ENCODE data around the gene ASPSCR1. TPM values are rescaled to one million over a fixed set of nuclear protein-coding genes. Genes with fewer than 3 reads are reported as not detected.

ASPSCR1 gene
- total RNA-seq, 1 experiment from 2014 or later, result 37.7 TPM

GRCh38 chr17:81935709-81936084, 41.7 kb upstream of the ASPSCR1 start:
- DNase-seq, result no peak
- Mint-ChIP-seq H3K27me3 (ENCODE audit: unreplicated experiment) (no peaks in the 10 kb centered on the region), H3K4me1 (ENCODE audit: low read depth, unreplicated experiment) (peaks cover 16% of the 10 kb centered on the region), H3K36me3 (ENCODE audit: insufficient read depth, unreplicated experiment) (peaks cover 70% of the 10 kb centered on the region), H3K9me3 (ENCODE audit: low read depth, unreplicated experiment) (no peaks in the 10 kb centered on the region), H3K27ac (ENCODE audit: unreplicated experiment) (no peak overlapping the region), H3K4me3 (ENCODE audit: low read depth, unreplicated experiment) (peak overlapping the region; percentile 84)
- no TSS peak for BruUV-seq (replicated peaks)
- TF ChIP-seq CTCF (IDR thresholded peaks at IDR 0.05; ENCODE audit: unreplicated experiment), result no peak
- intact Hi-C loops (cut with micrococcal nuclease; ENCODE audit: unreplicated experiment), result no loop called here
- CTCF ChIA-PET, result no interaction called here

GRCh38 chr17:81939218-81939617, 38.2 kb upstream of the ASPSCR1 start:
- Mint-ChIP-seq H3K27me3 (ENCODE audit: unreplicated experiment) (no peaks in the 10 kb centered on the region), H3K9me3 (ENCODE audit: low read depth, unreplicated experiment) (no peaks in the 10 kb centered on the region), H3K36me3 (ENCODE audit: insufficient read depth, unreplicated experiment) (peaks cover 36% of the 10 kb centered on the region), H3K4me1 (ENCODE audit: low read depth, unreplicated experiment) (peaks cover 16% of the 10 kb centered on the region), H3K27ac (ENCODE audit: unreplicated experiment) (no peak overlapping the region), H3K4me3 (ENCODE audit: low read depth, unreplicated experiment) (no peak overlapping the region)
- no peak for DNase-seq
- no TSS peak for BruUV-seq (replicated peaks)
- CTCF ChIA-PET, result no interaction called here
- no peak for TF ChIP-seq CTCF (IDR thresholded peaks at IDR 0.05; ENCODE audit: unreplicated experiment)
- intact Hi-C loops (cut with micrococcal nuclease; ENCODE audit: unreplicated experiment), result no loop called here

GRCh38 chr17:81939881-81940385, 37.5 kb upstream of the ASPSCR1 start:
- no peak for DNase-seq
- Mint-ChIP-seq H3K27ac (ENCODE audit: unreplicated experiment) (no peak overlapping the region), H3K27me3 (ENCODE audit: unreplicated experiment) (no peaks in the 10 kb centered on the region), H3K4me3 (ENCODE audit: low read depth, unreplicated experiment) (no peak overlapping the region), H3K4me1 (ENCODE audit: low read depth, unreplicated experiment) (peaks cover 16% of the 10 kb centered on the region), H3K36me3 (ENCODE audit: insufficient read depth, unreplicated experiment) (peaks cover 31% of the 10 kb centered on the region), H3K9me3 (ENCODE audit: low read depth, unreplicated experiment) (no peaks in the 10 kb centered on the region)
- no peak for TF ChIP-seq CTCF (IDR thresholded peaks at IDR 0.05; ENCODE audit: unreplicated experiment)
- no TSS peak for BruUV-seq (replicated peaks)
- intact Hi-C loops (cut with micrococcal nuclease; ENCODE audit: unreplicated experiment), result no loop called here
- CTCF ChIA-PET, result interaction anchor here (0.6 kb wide), 1 partner anchor 1082 kb away, joined by 5 read pairs; no protein-coding TSS in a partner anchor

GRCh38 chr17:81940538-81941483, 36.6 kb upstream of the ASPSCR1 start:
- intact Hi-C loops (cut with micrococcal nuclease; ENCODE audit: unreplicated experiment), result no loop called here
- TF ChIP-seq CTCF (IDR thresholded peaks at IDR 0.05; ENCODE audit: unreplicated experiment), result no peak
- no TSS peak for BruUV-seq (replicated peaks)
- no peaks in the 10 kb centered on the region for H3K9me3 Mint-ChIP-seq (ENCODE audit: low read depth, unreplicated experiment)
- DNase-seq, result no peak
- no peaks in the 10 kb centered on the region for H3K27me3 Mint-ChIP-seq (ENCODE audit: unreplicated experiment)
- CTCF ChIA-PET, result interaction anchor here (0.6 kb wide), 1 partner anchor 14 kb away, joined by 3 read pairs; no protein-coding TSS in a partner anchor
- H3K36me3 Mint-ChIP-seq (ENCODE audit: insufficient read depth, unreplicated experiment), result peaks cover 26% of the 10 kb centered on the region
- H3K4me3 Mint-ChIP-seq (ENCODE audit: low read depth, unreplicated experiment), result no peak overlapping the region
- no peak overlapping the region for H3K27ac Mint-ChIP-seq (ENCODE audit: unreplicated experiment)
- peaks cover 12% of the 10 kb centered on the region for H3K4me1 Mint-ChIP-seq (ENCODE audit: low read depth, unreplicated experiment)

All from Calu3 (cell line).